Measurements from ENCODE around the gene NPPB.

The NPPB gene

DNA sequence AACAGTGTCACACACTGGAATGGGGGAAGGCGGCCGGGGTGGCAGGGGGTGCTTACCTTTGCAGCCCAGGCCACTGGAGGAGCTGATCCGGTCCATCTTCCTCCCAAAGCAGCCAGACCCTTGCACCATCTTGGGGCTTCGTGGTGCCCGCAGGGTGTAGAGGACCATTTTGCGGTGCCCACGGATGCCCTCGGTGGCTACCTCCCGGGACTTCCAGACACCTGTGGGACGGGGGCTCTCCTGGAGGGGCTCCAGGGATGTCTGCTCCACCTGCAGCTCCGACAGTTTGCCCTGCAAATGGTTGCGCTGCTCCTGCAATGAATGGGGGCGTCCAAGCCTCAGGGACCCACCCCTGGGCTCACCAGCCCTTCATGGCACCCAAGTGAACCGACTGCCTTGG lies 587 bp downstream of the NPPB start:
- no peak for DNase-seq (ENCODE audit: low read depth in 3 of 3)

DNA sequence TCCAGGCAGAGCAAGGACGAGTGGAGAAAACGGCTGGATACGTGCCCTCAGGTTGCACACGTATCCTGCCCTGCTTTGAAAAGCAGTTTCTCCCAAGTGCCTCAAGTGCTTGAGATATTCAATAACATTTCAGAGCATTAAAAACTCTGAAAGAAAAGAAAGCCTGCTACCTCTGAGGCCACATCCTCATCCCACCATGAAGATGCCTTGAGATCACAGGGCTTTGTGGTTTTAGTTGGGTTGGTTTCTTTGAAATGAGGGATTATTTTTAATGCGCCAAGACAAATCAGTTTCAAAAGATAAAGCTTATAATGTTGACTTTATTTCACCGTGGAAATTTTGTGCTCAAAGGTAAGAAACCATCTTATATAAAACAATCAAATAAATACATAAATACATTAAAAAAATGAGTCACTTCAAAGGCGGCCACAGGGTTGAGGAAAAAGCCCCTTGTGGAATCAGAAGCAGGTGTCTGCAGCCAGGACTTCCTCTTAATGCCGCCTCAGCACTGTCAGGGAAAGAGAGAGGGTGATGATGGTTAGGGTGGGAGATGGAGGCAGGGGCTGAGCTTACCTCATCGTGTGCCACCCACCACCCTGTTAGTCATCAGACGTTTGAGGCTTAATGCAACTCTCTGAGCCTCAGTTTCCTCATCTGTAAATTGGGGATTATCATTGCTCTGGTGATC lies 1.4 kb downstream of the NPPB start:
- no peak for DNase-seq (ENCODE audit: low read depth in 3 of 3)

- DNase-seq (ENCODE audit: low read depth in 3 of 3) = no peak
Observed at GRCh38 chr1:11856698-11857097, 2.0 kb downstream of the NPPB start.

DNA sequence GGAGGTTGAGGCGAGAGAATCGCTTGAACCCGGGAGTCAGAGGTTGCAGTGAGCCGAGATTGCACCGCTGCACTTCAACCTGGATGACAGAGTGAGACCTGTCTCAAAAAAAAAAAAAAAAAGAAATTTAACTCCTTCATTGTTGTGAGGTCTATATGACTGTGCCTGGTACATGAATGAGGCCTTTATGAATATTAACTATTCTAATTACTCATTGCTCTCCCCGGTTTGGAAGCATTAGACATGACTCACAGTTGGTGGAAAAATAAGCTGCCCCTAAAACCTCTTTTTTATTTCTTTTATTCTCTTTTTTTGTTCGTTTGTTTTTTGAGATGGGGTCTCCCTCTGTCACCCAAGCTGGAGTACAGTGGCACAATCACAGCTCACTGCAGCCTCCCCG lies 3.3 kb downstream of the NPPB start:
- DNase-seq (ENCODE audit: low read depth in 3 of 3) = no peak

GRCh38 chr1:11854519-11854918 lies 4.2 kb downstream of the NPPB start:
- no peak for DNase-seq (ENCODE audit: low read depth in 3 of 3)

DNA sequence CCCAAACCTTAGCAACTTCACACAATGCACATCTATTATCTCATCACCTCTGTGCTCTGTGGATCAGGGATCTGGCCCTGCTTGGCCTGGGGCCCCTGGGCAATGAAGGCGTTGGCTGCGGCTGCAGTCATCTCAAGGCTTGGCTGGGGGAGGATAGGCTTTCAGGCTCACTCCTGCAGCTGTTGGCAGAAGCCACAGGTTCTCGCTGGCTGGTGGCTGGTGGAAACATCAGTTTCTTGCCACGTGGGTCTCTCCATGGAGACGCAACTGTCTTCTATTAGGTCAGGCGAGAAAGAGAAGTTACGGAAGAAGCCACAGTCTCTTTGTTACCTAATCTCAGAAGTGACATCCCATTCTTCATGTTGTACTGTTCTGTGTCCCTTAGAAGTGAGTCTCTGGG lies 7.6 kb downstream of the NPPB start:
- no peak for DNase-seq (ENCODE audit: low read depth in 3 of 3)

GRCh38 chr1:11850156-11850555 lies 8.6 kb downstream of the NPPB start:
- DNase-seq (ENCODE audit: low read depth in 3 of 3) = no peak

DNA sequence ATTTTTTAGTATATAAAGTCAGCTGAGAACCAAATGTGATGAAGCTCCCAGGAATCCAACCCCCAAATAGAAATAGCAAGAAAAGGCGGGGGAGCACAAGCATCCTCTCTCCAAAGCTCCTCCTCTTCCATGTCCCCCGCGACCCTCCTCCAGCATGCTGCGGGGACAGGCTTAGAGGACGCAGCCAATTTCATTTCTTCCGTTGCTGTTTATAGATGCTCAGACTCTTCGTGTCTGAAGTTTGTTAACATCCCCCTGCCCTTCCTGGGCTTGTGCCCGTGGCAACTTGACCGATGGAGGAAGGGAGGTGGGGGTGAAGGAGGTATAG lies 10.4 kb downstream of the NPPB start:
- no peak for DNase-seq (ENCODE audit: low read depth in 3 of 3)

GRCh38 chr1:11847667-11848372 lies 10.9 kb downstream of the NPPB start, which contains the start of gene NPPA:
Gene NPPA (minus strand): TSS chr1:11847783. CDS start chr1:11847684, 99 bp downstream.
- DNase-seq (ENCODE audit: low read depth in 3 of 3) = no peak

- no peak for DNase-seq (ENCODE audit: low read depth in 3 of 3)
Observed at GRCh38 chr1:11845641-11846335, 13.0 kb downstream of the NPPB start.

- no peak for DNase-seq (ENCODE audit: low read depth in 3 of 3)
Observed at GRCh38 chr1:11842154-11843041, 16.3 kb downstream of the NPPB start.

- DNase-seq (ENCODE audit: low read depth in 3 of 3) = no peak
Observed at GRCh38 chr1:11841245-11842153, 17.2 kb downstream of the NPPB start.

- DNase-seq (ENCODE audit: low read depth in 3 of 3) = no peak
Observed at GRCh38 chr1:11839727-11840705, 18.7 kb downstream of the NPPB start.

- peak; percentile 59 to 70 (median 65) for DNase-seq (ENCODE audit: low read depth in 3 of 3)
Observed at GRCh38 chr1:11838349-11839272, 20.1 kb downstream of the NPPB start.

GRCh38 chr1:11837767-11838348 lies 20.9 kb downstream of the NPPB start:
- DNase-seq (ENCODE audit: low read depth in 3 of 3) = no peak

- no peak for DNase-seq (ENCODE audit: low read depth in 3 of 3)
Observed at GRCh38 chr1:11836955-11837766, 21.6 kb downstream of the NPPB start.
